ENCODE measurements around the gene DAPK1.
"Not testable (repeated sequence)": the region's sequence is repeated elsewhere in the genome, so short reads cannot be mapped to it uniquely, and the experiment has no call there.

Gene DAPK1

GRCh38 chr9:87498811-87499360 lies 1.2 kb downstream of the DAPK1 start:
- no peak for DNase-seq

- DNase-seq, result no peak
Observed at GRCh38 chr9:87499424-87500017, 1.9 kb downstream of the DAPK1 start.

GRCh38 chr9:87500491-87501270 lies 3.0 kb downstream of the DAPK1 start:
- DNase-seq, result no peak

GRCh38 chr9:87501271-87501656 lies 3.6 kb downstream of the DAPK1 start:
- not testable (repeated sequence) for DNase-seq

- DNase-seq, result no peak
Observed at GRCh38 chr9:87501806-87502205, 4.1 kb downstream of the DAPK1 start.

GRCh38 chr9:87502391-87503221 lies 4.9 kb downstream of the DAPK1 start:
- no peak for DNase-seq

GRCh38 chr9:87503430-87503829 lies 5.8 kb downstream of the DAPK1 start:
- DNase-seq, result no peak

- DNase-seq, result no peak
Observed at GRCh38 chr9:87503927-87504326, 6.3 kb downstream of the DAPK1 start.

GRCh38 chr9:87504938-87505337 lies 7.3 kb downstream of the DAPK1 start:
- DNase-seq, result no peak

- no peak for DNase-seq
Observed at GRCh38 chr9:87505869-87506678, 8.4 kb downstream of the DAPK1 start.

- DNase-seq, result no peak
Observed at GRCh38 chr9:87507576-87507975, 9.9 kb downstream of the DAPK1 start.

GRCh38 chr9:87510252-87510683 lies 12.6 kb downstream of the DAPK1 start:
- DNase-seq, result no peak

- DNase-seq, result no peak
Observed at GRCh38 chr9:87512311-87512710, 14.6 kb downstream of the DAPK1 start.

GRCh38 chr9:87513161-87513560 lies 15.5 kb downstream of the DAPK1 start:
- no peak for DNase-seq

- no peak for DNase-seq
Observed at GRCh38 chr9:87513880-87514535, 16.3 kb downstream of the DAPK1 start.

GRCh38 chr9:87515006-87515405 lies 17.3 kb downstream of the DAPK1 start:
- no peak for DNase-seq

- DNase-seq, result no peak
Observed at GRCh38 chr9:87515588-87516221, 18.0 kb downstream of the DAPK1 start.

- DNase-seq, result no peak
Observed at GRCh38 chr9:87516222-87516925, 18.7 kb downstream of the DAPK1 start.

GRCh38 chr9:87516926-87517290 lies 19.2 kb downstream of the DAPK1 start:
- no peak for DNase-seq

- no peak for DNase-seq
Observed at GRCh38 chr9:87517732-87518131, 20.1 kb downstream of the DAPK1 start.

Data from NCI-H1417 treated with DMSO at 0.1 percent for 48 hours (cell line).